NCI-H446 (cell line): Measurements from ENCODE around the gene OGFOD3.
"Not testable (repeated sequence)": the region's sequence is repeated elsewhere in the genome, so short reads cannot be mapped to it uniquely, and the experiment has no call there.

Experiments used
- DNase-seq, 2 experiments: peaks; one replicate each; lab custom pipeline; 2025; lab: John Stamatoyannopoulos, UW

OGFOD3 gene

GRCh38 chr17:82373731-82374625 is 44.4 kb downstream of the OGFOD3 start:
- DNase-seq = no peak

- DNase-seq = not testable (repeated sequence)
These were observed 45.3 kb downstream of the OGFOD3 start for GRCh38 chr17:82373072-82373452.

GRCh38 chr17:82372249-82373071 is 45.9 kb downstream of the OGFOD3 start:
- DNase-seq = no peak

- DNase-seq = no peak
These were observed 46.8 kb downstream of the OGFOD3 start, which contains the start of gene UTS2R for GRCh38 chr17:82371333-82372248. Gene UTS2R, plus strand, starts transcription at chr17:82371765. Its CDS starts 2,560 bp downstream, at chr17:82374325.

- DNase-seq = no peak
These were observed 47.7 kb downstream of the OGFOD3 start for GRCh38 chr17:82370471-82371332.

- DNase-seq = no peak
These were observed 49.2 kb downstream of the OGFOD3 start for GRCh38 chr17:82369211-82369610.

GRCh38 chr17:82367724-82368524 is 50.5 kb downstream of the OGFOD3 start:
- DNase-seq = no peak

GRCh38 chr17:82366749-82367148 is 51.6 kb downstream of the OGFOD3 start:
- DNase-seq = no peak

- DNase-seq = no peak
These were observed 52.6 kb downstream of the OGFOD3 start for GRCh38 chr17:82365606-82366295.

GRCh38 chr17:82361885-82362633 is 56.3 kb downstream of the OGFOD3 start:
- no peak for DNase-seq

GRCh38 chr17:82359451-82360074 is 58.8 kb downstream of the OGFOD3 start:
- DNase-seq = not testable (repeated sequence)

GRCh38 chr17:82358465-82359350 is 59.7 kb downstream of the OGFOD3 start, which contains the start of gene TEX19:
Gene TEX19, plus strand, starts transcription at chr17:82359247. Its CDS starts 2,904 bp downstream, at chr17:82362151.
- DNase-seq = peak in 1 of 2 experiments; percentile 33

GRCh38 chr17:82357394-82357793 is 61.0 kb downstream of the OGFOD3 start:
- DNase-seq = no peak

GRCh38 chr17:82356845-82357355 is 61.5 kb downstream of the OGFOD3 start:
- no peak for DNase-seq

GRCh38 chr17:82355770-82356427 is 62.5 kb downstream of the OGFOD3 start:
- DNase-seq = no peak

GRCh38 chr17:82354804-82355308 is 63.5 kb downstream of the OGFOD3 start:
- no peak for DNase-seq
